Measurements from ENCODE around the gene HOPX.
A peak's percentile ranks its signal among the peaks of the same experiment; 100 is the strongest.
"Not testable (repeated sequence)": the region's sequence is repeated elsewhere in the genome, so short reads cannot be mapped to it uniquely, and the experiment has no call there.

HOPX gene

GRCh38 chr4:56681158-56681852 is at the start of gene HOPX:
TSS of gene HOPX (minus strand) at chr4:56681296. CDS start at chr4:56657816, 23,480 bp downstream.
- H3K9me3 ChIP-seq (ENCODE audit: control insufficient read depth, low read length) = no peaks in the 10 kb centered on the region
- H3K4me3 ChIP-seq (ENCODE audit: low read depth, low read length) = peak within 1 kb of the TSS; percentile 33
- H3K4me1 ChIP-seq = no peaks in the 10 kb centered on the region
- no peak within 1 kb of the TSS for H3K27ac ChIP-seq
- no peaks in the 10 kb centered on the region for H3K36me3 ChIP-seq (ENCODE audit: control insufficient read depth, insufficient read depth, low read length)
- peak within 1 kb of the TSS; percentile 60 for H3K4me2 ChIP-seq (ENCODE audit: low read length)
- H3K9ac ChIP-seq = no peak within 1 kb of the TSS
- no peak for TF ChIP-seq CTCF (IDR thresholded peaks at IDR 0.05)
- no peaks in the 10 kb centered on the region for H3K27me3 ChIP-seq (ENCODE audit: control insufficient read depth, insufficient read depth, low read length)
- H3K79me2 ChIP-seq = no peaks in the 10 kb centered on the region
- peak within 1 kb of the TSS; percentile 63 for H2AFZ ChIP-seq

GRCh38 chr4:56730097-56730496 is 49.0 kb upstream of the HOPX start:
- H3K9me3 ChIP-seq (ENCODE audit: control insufficient read depth, low read length) = no peaks in the 10 kb centered on the region
- no peaks in the 10 kb centered on the region for H3K4me1 ChIP-seq
- no peaks in the 10 kb centered on the region for H3K79me2 ChIP-seq
- TF ChIP-seq CTCF (IDR thresholded peaks at IDR 0.05) = no peak
- H3K4me3 ChIP-seq (ENCODE audit: low read depth, low read length) = no peak overlapping the region
- no peak overlapping the region for H2AFZ ChIP-seq
- H3K27me3 ChIP-seq (ENCODE audit: control insufficient read depth, insufficient read depth, low read length) = no peaks in the 10 kb centered on the region
- no peak overlapping the region for H3K9ac ChIP-seq
- no peaks in the 10 kb centered on the region for H3K36me3 ChIP-seq (ENCODE audit: control insufficient read depth, insufficient read depth, low read length)
- no peak overlapping the region for H3K27ac ChIP-seq
- H3K4me2 ChIP-seq (ENCODE audit: low read length) = no peak overlapping the region

- Histone ChIP-seq H3K4me1 (no peaks in the 10 kb centered on the region), H3K4me2 (ENCODE audit: low read length) (no peak overlapping the region), H3K36me3 (ENCODE audit: control insufficient read depth, insufficient read depth, low read length) (no peaks in the 10 kb centered on the region), H3K79me2 (no peaks in the 10 kb centered on the region), H3K27ac (no peak overlapping the region), H2AFZ (no peak overlapping the region), H3K27me3 (ENCODE audit: control insufficient read depth, insufficient read depth, low read length) (no peaks in the 10 kb centered on the region), H3K4me3 (ENCODE audit: low read depth, low read length) (no peak overlapping the region), H3K9ac (no peak overlapping the region), H3K9me3 (ENCODE audit: control insufficient read depth, low read length) (no peaks in the 10 kb centered on the region)
- TF ChIP-seq CTCF (IDR thresholded peaks at IDR 0.05) = no peak
Observed at GRCh38 chr4:56728512-56728911, 47.4 kb upstream of the HOPX start.

- Histone ChIP-seq H2AFZ (no peak overlapping the region), H3K79me2 (no peaks in the 10 kb centered on the region), H3K9ac (no peak overlapping the region), H3K4me3 (ENCODE audit: low read depth, low read length) (no peak overlapping the region), H3K27ac (no peak overlapping the region), H3K4me1 (no peaks in the 10 kb centered on the region), H3K9me3 (ENCODE audit: control insufficient read depth, low read length) (no peaks in the 10 kb centered on the region), H3K36me3 (ENCODE audit: control insufficient read depth, insufficient read depth, low read length) (no peaks in the 10 kb centered on the region), H3K27me3 (ENCODE audit: control insufficient read depth, insufficient read depth, low read length) (no peaks in the 10 kb centered on the region), H3K4me2 (ENCODE audit: low read length) (no peak overlapping the region)
- TF ChIP-seq CTCF (IDR thresholded peaks at IDR 0.05) = no peak
Observed at GRCh38 chr4:56727150-56727549, 46.1 kb upstream of the HOPX start.

- not testable (repeated sequence) for H3K27ac ChIP-seq; H3K79me2 ChIP-seq; H3K4me3 ChIP-seq (ENCODE audit: low read depth, low read length); H3K9me3 ChIP-seq (ENCODE audit: control insufficient read depth, low read length); H3K4me1 ChIP-seq; H3K27me3 ChIP-seq (ENCODE audit: control insufficient read depth, insufficient read depth, low read length); H3K9ac ChIP-seq; H2AFZ ChIP-seq; H3K4me2 ChIP-seq (ENCODE audit: low read length); H3K36me3 ChIP-seq (ENCODE audit: control insufficient read depth, insufficient read depth, low read length)
Observed at GRCh38 chr4:56726593-56726992, 45.5 kb upstream of the HOPX start.
